GM23338 (cell line): Measurements from ENCODE around the gene TXNDC15. TPM values are rescaled to one million over a fixed set of nuclear protein-coding genes. Genes with fewer than 3 reads are reported as not detected.

Source experiments
- ATAC-seq: fragments of 200-7000 bp; cut with Tn5 transposase; 3 replicates; pipeline ENCODE4 v1.9.1; 2020
- DNase-seq: peaks from one replicate; pipeline ENCODE4 v3.0.0-alpha.2; 2015; ENCODE audit warnings: low spot score
- H2AFZ ChIP-seq: fragments of 200-600 bp; sonication (generic); 2 replicates; pipeline ENCODE4 v1.8.0; 2016; ENCODE audit warnings: antibody characterized with exemption, mild to moderate bottlenecking, moderate library complexity
- H3F3A ChIP-seq: fragments of 200-600 bp; sonication (generic); replicated peaks from 2 replicates; pipeline ENCODE4 v1.8.0; 2017; ENCODE audit warnings: antibody characterized with exemption, mixed run types, low read depth
- H3K27ac ChIP-seq: fragments of 200-600 bp; sonication (generic); 2 replicates; pipeline ENCODE4 v1.6.1; 2016; ENCODE audit warnings: low read depth
- H3K27me3 ChIP-seq: fragments of 200-600 bp; sonication (generic); 2 replicates; pipeline ENCODE4 v1.8.0; 2016; ENCODE audit warnings: mild to moderate bottlenecking, mixed run types, moderate library complexity; ENCODE audit not compliant: insufficient read depth
- H3K36me3 ChIP-seq: fragments of 200-600 bp; sonication (generic); 2 replicates; pipeline ENCODE4 v1.8.0; 2016; ENCODE audit warnings: mild to moderate bottlenecking; ENCODE audit not compliant: insufficient read depth
- H3K4me1 ChIP-seq: fragments of 200-600 bp; sonication (generic); 2 replicates; pipeline ENCODE4 v1.8.0; 2016; ENCODE audit warnings: mild to moderate bottlenecking, moderate library complexity; ENCODE audit not compliant: insufficient read depth
- H3K4me2 ChIP-seq: fragments of 200-600 bp; sonication (generic); 2 replicates; pipeline ENCODE4 v1.7.1; 2017; ENCODE audit warnings: mixed run types
- H3K4me3 ChIP-seq: fragments of 200-600 bp; sonication (generic); 2 replicates; pipeline ENCODE4 v1.6.1; 2016; ENCODE audit warnings: mixed run types
- H3K79me2 ChIP-seq: fragments of 200-600 bp; sonication (generic); replicated peaks from 2 replicates; pipeline ENCODE4 v1.8.0; 2017; ENCODE audit warnings: mild to moderate bottlenecking; ENCODE audit not compliant: insufficient read depth
- H3K9me2 ChIP-seq: fragments of 200-600 bp; sonication (generic); 2 replicates; pipeline ENCODE4 v1.8.0; 2017; ENCODE audit not compliant: insufficient read depth
- H4K20me1 ChIP-seq: fragments of 200-600 bp; sonication (generic); replicated peaks from 2 replicates; pipeline ENCODE4 v1.8.0; 2017; ENCODE audit warnings: mild to moderate bottlenecking; ENCODE audit not compliant: insufficient read depth
- H3K27ac Mint-ChIP-seq: 2 replicates; pipeline ENCODE4 v1.8.0; 2020; ENCODE audit warnings: inconsistent platforms, mild to moderate bottlenecking, moderate library complexity, mixed read lengths
- H3K27me3 Mint-ChIP-seq: 3 replicates; pipeline ENCODE4 v1.8.0; 2022; ENCODE audit warnings: low read depth, mild to moderate bottlenecking, moderate library complexity, mixed read lengths, inconsistent platforms; ENCODE audit not compliant: insufficient read depth, poor library complexity
- H3K36me3 Mint-ChIP-seq: 3 replicates; pipeline ENCODE4 v1.8.0; 2021; ENCODE audit warnings: low read depth, mild to moderate bottlenecking, inconsistent platforms, moderate library complexity, mixed read lengths
- H3K4me1 Mint-ChIP-seq: 3 replicates; pipeline ENCODE4 v1.8.0; 2020; ENCODE audit warnings: mild to moderate bottlenecking, inconsistent platforms, mixed read lengths
- H3K4me3 Mint-ChIP-seq: 3 replicates; pipeline ENCODE4 v1.8.0; 2021; ENCODE audit warnings: moderate library complexity, mild to moderate bottlenecking, inconsistent platforms, mixed read lengths
- H3K9me3 Mint-ChIP-seq: 3 replicates; pipeline ENCODE4 v1.8.0; 2020; ENCODE audit warnings: moderate library complexity, mild to moderate bottlenecking, inconsistent platforms, mixed read lengths
- CTCF ChIP-seq, 2 experiments: fragments of 200-600 bp in 1 of 2; sonication (generic) in 1 of 2; conservative IDR thresholded peaks; 2 replicates each; pipeline versions ENCODE4 v1.5.1 to v1.6.1; 2016 to 2017; ENCODE audit warnings: antibody characterized with exemption in 2 of 2, low read depth in 2 of 2, mild to moderate bottlenecking in 2 of 2, moderate library complexity in 1 of 2
- POLR2AphosphoS5 ChIP-seq: IDR thresholded peaks from 2 replicates; pipeline ENCODE4 v1.6.1; 2016; ENCODE audit warnings: antibody characterized with exemption, low read depth
- STAT1 ChIP-seq: IDR thresholded peaks from one replicate; pipeline ENCODE4 v1.6.1; 2016; ENCODE audit warnings: antibody characterized with exemption; ENCODE audit not compliant: unreplicated experiment
- polyA plus RNA-seq: library from polyadenylated mRNA; unstranded; fragments of >200 nt; fragmentation: Nextera tagmentation; extraction: Ambion mirVana; gene quantifications from 2 replicates; pipeline ENCODE4 v1.2.1, GENCODE V29; 2016
- total RNA-seq: library from RNA; depleted of rRNA; stranded (reverse); fragments of >200 nt; shearing (Covaris generic); gene quantifications from 2 replicates; pipeline ENCODE4 v1.2.3, GENCODE V29; 2014
- TF ChIP-seq, protein P1 (sequence below): fragments of 250-450 bp; sonication (Bioruptor Pico); IDR thresholded peaks from 2 replicates; pipeline ENCODE4 v1.5.0; 2020; ENCODE audit warnings: mild to moderate bottlenecking, moderate library complexity

Gene TXNDC15
- total and polyA plus RNA-seq, 2 experiments from 2014 or later: 24.4 to 28.5 TPM

DNA sequence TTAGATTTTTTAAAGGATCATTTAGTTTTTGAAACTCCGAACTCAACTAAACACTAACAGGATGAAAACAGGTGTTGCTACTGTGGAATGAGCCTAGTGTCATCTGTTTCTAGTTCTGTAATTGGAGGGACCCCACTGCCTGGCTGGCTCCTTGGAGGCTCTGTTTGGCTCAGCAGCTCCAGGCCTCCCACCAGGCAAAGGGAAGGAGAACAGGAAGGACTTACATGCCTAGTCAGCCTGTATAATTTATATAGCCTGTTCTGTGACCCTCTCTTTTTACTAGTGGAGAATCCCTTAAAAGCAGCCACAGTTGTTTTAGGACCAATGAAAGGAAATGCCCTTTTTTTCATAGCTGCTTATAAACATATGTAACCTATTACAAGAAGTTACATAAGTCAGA, 49.5 kb upstream of the TXNDC15 start:
- ATAC-seq (no peak), DNase-seq (no peak)
- no peaks in the 10 kb centered on the region for H3K4me1 ChIP-seq
- H4K20me1 ChIP-seq: 0 out of 2 replicates have a peak, but pooled peaks cover 15% of the 10 kb centered on the region
- no peak for TF ChIP-seq CTCF (conservative IDR thresholded peaks at IDR 0.05; ENCODE audit: low read depth in 2 of 2)
- TF ChIP-seq, protein P1, sequence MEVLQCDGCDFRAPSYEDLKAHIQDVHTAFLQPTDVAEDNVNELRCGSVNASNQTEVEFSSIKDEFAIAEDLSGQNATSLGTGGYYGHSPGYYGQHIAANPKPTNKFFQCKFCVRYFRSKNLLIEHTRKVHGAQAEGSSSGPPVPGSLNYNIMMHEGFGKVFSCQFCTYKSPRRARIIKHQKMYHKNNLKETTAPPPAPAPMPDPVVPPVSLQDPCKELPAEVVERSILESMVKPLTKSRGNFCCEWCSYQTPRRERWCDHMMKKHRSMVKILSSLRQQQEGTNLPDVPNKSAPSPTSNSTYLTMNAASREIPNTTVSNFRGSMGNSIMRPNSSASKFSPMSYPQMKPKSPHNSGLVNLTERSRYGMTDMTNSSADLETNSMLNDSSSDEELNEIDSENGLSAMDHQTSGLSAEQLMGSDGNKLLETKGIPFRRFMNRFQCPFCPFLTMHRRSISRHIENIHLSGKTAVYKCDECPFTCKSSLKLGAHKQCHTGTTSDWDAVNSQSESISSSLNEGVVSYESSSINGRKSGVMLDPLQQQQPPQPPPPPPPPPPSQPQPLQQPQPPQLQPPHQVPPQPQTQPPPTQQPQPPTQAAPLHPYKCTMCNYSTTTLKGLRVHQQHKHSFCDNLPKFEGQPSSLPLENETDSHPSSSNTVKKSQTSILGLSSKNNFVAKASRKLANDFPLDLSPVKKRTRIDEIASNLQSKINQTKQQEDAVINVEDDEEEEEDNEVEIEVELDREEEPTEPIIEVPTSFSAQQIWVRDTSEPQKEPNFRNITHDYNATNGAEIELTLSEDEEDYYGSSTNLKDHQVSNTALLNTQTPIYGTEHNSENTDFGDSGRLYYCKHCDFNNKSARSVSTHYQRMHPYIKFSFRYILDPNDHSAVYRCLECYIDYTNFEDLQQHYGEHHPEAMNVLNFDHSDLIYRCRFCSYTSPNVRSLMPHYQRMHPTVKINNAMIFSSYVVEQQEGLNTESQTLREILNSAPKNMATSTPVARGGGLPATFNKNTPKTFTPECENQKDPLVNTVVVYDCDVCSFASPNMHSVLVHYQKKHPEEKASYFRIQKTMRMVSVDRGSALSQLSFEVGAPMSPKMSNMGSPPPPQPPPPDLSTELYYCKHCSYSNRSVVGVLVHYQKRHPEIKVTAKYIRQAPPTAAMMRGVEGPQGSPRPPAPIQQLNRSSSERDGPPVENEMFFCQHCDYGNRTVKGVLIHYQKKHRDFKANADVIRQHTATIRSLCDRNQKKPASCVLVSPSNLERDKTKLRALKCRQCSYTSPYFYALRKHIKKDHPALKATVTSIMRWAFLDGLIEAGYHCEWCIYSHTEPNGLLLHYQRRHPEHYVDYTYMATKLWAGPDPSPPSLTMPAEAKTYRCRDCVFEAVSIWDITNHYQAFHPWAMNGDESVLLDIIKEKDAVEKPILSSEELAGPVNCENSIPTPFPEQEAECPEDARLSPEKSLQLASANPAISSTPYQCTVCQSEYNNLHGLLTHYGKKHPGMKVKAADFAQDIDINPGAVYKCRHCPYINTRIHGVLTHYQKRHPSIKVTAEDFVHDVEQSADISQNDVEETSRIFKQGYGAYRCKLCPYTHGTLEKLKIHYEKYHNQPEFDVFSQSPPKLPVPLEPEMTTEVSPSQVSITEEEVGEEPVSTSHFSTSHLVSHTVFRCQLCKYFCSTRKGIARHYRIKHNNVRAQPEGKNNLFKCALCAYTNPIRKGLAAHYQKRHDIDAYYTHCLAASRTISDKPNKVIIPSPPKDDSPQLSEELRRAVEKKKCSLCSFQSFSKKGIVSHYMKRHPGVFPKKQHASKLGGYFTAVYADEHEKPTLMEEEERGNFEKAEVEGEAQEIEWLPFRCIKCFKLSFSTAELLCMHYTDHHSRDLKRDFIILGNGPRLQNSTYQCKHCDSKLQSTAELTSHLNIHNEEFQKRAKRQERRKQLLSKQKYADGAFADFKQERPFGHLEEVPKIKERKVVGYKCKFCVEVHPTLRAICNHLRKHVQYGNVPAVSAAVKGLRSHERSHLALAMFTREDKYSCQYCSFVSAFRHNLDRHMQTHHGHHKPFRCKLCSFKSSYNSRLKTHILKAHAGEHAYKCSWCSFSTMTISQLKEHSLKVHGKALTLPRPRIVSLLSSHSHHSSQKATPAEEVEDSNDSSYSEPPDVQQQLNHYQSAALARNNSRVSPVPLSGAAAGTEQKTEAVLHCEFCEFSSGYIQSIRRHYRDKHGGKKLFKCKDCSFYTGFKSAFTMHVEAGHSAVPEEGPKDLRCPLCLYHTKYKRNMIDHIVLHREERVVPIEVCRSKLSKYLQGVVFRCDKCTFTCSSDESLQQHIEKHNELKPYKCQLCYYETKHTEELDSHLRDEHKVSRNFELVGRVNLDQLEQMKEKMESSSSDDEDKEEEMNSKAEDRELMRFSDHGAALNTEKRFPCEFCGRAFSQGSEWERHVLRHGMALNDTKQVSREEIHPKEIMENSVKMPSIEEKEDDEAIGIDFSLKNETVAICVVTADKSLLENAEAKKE (CRISPR knock-in tag): no peak
- H3K27me3 ChIP-seq: no peaks in the 10 kb centered on the region
- no peak overlapping the region for H3K27ac Mint-ChIP-seq
- peaks cover 33% of the 10 kb centered on the region for H3K36me3 ChIP-seq
- H3K79me2 ChIP-seq: no peaks in the 10 kb centered on the region
- H2AFZ ChIP-seq: no peak overlapping the region
- H3K27me3 Mint-ChIP-seq: no peaks in the 10 kb centered on the region
- no peak overlapping the region for H3K4me3 ChIP-seq
- H3F3A ChIP-seq: 0 out of 2 replicates have a peak, but pooled peaks cover 6% of the 10 kb centered on the region
- H3K36me3 Mint-ChIP-seq: peaks cover 79% of the 10 kb centered on the region
- no peak overlapping the region for H3K4me2 ChIP-seq
- H3K4me1 Mint-ChIP-seq: no peaks in the 10 kb centered on the region
- H3K9me3 Mint-ChIP-seq: no peaks in the 10 kb centered on the region
- no peak overlapping the region for H3K27ac ChIP-seq
- H3K9me2 ChIP-seq: no peaks in the 10 kb centered on the region
- no peak overlapping the region for H3K4me3 Mint-ChIP-seq

DNA sequence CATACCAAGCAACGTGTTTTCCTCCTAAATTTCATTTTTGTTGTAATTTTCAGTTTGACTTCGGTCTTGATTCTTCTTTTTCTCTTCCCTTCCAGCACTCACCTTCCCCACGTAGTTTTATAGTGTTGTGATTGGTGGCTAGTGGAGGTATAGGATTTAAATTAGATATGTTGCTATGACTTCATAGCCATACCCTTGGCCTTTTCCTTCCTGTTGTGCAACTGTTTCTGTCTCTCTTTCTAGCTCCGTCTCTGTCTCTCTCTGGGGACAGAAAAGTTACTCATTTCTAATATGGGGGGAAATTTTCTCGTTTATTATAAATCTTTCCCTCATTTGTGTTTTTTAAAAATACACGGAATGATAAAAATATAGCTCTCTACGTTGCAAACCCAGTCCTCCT, 49.0 kb upstream of the TXNDC15 start:
- Mint-ChIP-seq H3K27ac (no peak overlapping the region), H3K4me3 (no peak overlapping the region)
- TF ChIP-seq STAT1: no peak
- no peak for TF ChIP-seq POLR2AphosphoS5
- TF ChIP-seq, protein P1 (CRISPR knock-in tag): no peak

More for the DNA sequence above, 49.0 kb upstream of the TXNDC15 start:
- Mint-ChIP-seq H3K27me3 (no peaks in the 10 kb centered on the region), H3K4me1 (no peaks in the 10 kb centered on the region), H3K36me3 (peaks cover 74% of the 10 kb centered on the region), H3K9me3 (no peaks in the 10 kb centered on the region)
- Histone ChIP-seq H2AFZ (no peak overlapping the region), H3K4me1 (no peaks in the 10 kb centered on the region), H3K4me2 (no peak overlapping the region), H3K79me2 (no peaks in the 10 kb centered on the region), H3K4me3 (no peak overlapping the region), H3K36me3 (peaks cover 29% of the 10 kb centered on the region), H3K9me2 (no peaks in the 10 kb centered on the region), H4K20me1 (0 out of 2 replicates have a peak, but pooled peaks cover 15% of the 10 kb centered on the region), H3F3A (0 out of 2 replicates have a peak, but pooled peaks cover 5% of the 10 kb centered on the region), H3K27me3 (no peaks in the 10 kb centered on the region), H3K27ac (no peak overlapping the region; the same call in 1 of the 2 replicates)
- ATAC-seq (no peak), DNase-seq (no peak)
